ENCODE results near the gene LGALS12.

LGALS12 gene

DNA sequence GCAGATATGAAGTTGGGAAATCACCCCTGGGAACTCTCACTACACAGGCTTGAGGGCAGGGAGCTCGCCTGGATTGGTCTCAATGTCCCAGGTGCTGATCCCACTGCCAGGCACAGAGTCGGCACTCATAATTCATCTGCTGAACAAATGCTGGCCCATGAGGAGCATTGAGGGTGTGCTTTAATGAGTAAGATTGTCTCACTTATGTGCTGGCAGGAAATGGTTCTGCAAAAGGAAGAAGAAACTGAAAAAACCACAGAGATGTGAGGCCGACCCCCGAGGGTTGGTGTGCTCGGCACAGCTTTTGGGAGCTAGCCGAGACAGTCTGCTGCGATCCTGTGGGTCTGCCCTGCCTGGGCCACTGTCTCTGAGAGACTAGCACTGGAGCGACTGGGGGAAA is 47.9 kb downstream of the LGALS12 start:
- no peak for TF ChIP-seq ISL1 (CRISPR knock-in tag; IDR thresholded peaks at IDR 0.05)
- TF ChIP-seq ARNTL (CRISPR knock-in tag; IDR thresholded peaks at IDR 0.05; ENCODE audit: borderline replicate concordance, low read depth) = no peak
- no peak for TF ChIP-seq SNAI2 (CRISPR knock-in tag; IDR thresholded peaks at IDR 0.05)
- TF ChIP-seq, protein P1, sequence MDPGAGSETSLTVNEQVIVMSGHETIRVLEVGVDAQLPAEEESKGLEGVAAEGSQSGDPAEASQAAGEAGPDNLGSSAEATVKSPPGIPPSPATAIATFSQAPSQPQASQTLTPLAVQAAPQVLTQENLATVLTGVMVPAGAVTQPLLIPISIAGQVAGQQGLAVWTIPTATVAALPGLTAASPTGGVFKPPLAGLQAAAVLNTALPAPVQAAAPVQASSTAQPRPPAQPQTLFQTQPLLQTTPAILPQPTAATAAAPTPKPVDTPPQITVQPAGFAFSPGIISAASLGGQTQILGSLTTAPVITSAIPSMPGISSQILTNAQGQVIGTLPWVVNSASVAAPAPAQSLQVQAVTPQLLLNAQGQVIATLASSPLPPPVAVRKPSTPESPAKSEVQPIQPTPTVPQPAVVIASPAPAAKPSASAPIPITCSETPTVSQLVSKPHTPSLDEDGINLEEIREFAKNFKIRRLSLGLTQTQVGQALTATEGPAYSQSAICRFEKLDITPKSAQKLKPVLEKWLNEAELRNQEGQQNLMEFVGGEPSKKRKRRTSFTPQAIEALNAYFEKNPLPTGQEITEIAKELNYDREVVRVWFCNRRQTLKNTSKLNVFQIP (CRISPR knock-in tag; IDR thresholded peaks at IDR 0.05; ENCODE audit: borderline replicate concordance, low read depth) = no peak
- no peak for TF ChIP-seq TCF4 (CRISPR knock-in tag; IDR thresholded peaks at IDR 0.05; ENCODE audit: borderline replicate concordance)
- no peak for TF ChIP-seq GLIS3 (CRISPR knock-in tag; IDR thresholded peaks at IDR 0.05)
- TF ChIP-seq CSDC2 (CRISPR knock-in tag; IDR thresholded peaks at IDR 0.05) = no peak
- no peak for TF ChIP-seq PPARA (CRISPR knock-in tag; IDR thresholded peaks at IDR 0.05; ENCODE audit: borderline replicate concordance)
- TF ChIP-seq OSR1 (CRISPR knock-in tag; IDR thresholded peaks at IDR 0.05) = no peak
- TF ChIP-seq, protein P2, sequence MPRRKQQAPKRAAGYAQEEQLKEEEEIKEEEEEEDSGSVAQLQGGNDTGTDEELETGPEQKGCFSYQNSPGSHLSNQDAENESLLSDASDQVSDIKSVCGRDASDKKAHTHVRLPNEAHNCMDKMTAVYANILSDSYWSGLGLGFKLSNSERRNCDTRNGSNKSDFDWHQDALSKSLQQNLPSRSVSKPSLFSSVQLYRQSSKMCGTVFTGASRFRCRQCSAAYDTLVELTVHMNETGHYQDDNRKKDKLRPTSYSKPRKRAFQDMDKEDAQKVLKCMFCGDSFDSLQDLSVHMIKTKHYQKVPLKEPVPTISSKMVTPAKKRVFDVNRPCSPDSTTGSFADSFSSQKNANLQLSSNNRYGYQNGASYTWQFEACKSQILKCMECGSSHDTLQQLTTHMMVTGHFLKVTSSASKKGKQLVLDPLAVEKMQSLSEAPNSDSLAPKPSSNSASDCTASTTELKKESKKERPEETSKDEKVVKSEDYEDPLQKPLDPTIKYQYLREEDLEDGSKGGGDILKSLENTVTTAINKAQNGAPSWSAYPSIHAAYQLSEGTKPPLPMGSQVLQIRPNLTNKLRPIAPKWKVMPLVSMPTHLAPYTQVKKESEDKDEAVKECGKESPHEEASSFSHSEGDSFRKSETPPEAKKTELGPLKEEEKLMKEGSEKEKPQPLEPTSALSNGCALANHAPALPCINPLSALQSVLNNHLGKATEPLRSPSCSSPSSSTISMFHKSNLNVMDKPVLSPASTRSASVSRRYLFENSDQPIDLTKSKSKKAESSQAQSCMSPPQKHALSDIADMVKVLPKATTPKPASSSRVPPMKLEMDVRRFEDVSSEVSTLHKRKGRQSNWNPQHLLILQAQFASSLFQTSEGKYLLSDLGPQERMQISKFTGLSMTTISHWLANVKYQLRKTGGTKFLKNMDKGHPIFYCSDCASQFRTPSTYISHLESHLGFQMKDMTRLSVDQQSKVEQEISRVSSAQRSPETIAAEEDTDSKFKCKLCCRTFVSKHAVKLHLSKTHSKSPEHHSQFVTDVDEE (CRISPR knock-in tag; IDR thresholded peaks at IDR 0.05) = no peak
- TF ChIP-seq ESRRG (CRISPR knock-in tag; IDR thresholded peaks at IDR 0.05) = no peak
- TF ChIP-seq, protein P3, sequence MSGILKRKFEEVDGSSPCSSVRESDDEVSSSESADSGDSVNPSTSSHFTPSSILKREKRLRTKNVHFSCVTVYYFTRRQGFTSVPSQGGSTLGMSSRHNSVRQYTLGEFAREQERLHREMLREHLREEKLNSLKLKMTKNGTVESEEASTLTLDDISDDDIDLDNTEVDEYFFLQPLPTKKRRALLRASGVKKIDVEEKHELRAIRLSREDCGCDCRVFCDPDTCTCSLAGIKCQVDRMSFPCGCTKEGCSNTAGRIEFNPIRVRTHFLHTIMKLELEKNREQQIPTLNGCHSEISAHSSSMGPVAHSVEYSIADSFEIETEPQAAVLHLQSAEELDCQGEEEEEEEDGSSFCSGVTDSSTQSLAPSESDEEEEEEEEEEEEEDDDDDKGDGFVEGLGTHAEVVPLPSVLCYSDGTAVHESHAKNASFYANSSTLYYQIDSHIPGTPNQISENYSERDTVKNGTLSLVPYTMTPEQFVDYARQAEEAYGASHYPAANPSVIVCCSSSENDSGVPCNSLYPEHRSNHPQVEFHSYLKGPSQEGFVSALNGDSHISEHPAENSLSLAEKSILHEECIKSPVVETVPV (CRISPR knock-in tag; IDR thresholded peaks at IDR 0.05) = no peak
- TF ChIP-seq ZNF565 (CRISPR knock-in tag; conservative IDR thresholded peaks at IDR 0.05; ENCODE audit: low read depth) = no peak
- TF ChIP-seq ZFP3 (CRISPR knock-in tag; IDR thresholded peaks at IDR 0.05) = no peak
- TF ChIP-seq ZFP30 (CRISPR knock-in tag; IDR thresholded peaks at IDR 0.05) = no peak
- TF ChIP-seq ZNF70 (CRISPR knock-in tag; IDR thresholded peaks at IDR 0.05) = no peak
- TF ChIP-seq TOX (CRISPR knock-in tag; IDR thresholded peaks at IDR 0.05; ENCODE audit: borderline replicate concordance) = no peak
- TF ChIP-seq, protein P4, sequence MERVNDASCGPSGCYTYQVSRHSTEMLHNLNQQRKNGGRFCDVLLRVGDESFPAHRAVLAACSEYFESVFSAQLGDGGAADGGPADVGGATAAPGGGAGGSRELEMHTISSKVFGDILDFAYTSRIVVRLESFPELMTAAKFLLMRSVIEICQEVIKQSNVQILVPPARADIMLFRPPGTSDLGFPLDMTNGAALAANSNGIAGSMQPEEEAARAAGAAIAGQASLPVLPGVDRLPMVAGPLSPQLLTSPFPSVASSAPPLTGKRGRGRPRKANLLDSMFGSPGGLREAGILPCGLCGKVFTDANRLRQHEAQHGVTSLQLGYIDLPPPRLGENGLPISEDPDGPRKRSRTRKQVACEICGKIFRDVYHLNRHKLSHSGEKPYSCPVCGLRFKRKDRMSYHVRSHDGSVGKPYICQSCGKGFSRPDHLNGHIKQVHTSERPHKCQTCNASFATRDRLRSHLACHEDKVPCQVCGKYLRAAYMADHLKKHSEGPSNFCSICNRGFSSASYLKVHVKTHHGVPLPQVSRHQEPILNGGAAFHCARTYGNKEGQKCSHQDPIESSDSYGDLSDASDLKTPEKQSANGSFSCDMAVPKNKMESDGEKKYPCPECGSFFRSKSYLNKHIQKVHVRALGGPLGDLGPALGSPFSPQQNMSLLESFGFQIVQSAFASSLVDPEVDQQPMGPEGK (CRISPR knock-in tag; IDR thresholded peaks at IDR 0.05; ENCODE audit: borderline replicate concordance) = no peak
- no peak for TF ChIP-seq BACH2 (CRISPR knock-in tag; IDR thresholded peaks at IDR 0.05; ENCODE audit: borderline replicate concordance)
- ATAC-seq = no peak

DNA sequence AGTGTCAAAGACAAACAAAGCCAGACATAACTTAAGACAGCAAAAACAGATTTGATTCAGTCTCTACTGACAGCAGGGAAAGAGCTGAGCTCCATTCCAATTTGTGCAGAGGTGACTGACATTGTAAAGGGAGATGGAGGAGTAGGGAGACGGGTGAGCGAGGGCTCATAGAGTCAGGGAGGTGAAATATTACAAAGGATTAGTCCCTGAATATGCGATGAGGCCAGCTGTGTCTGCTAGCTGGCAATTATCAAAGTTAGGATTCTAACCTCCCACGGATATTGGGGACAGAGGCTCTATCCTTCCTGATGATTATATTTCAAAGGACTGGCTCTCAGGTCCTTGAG is 49.0 kb downstream of the LGALS12 start:
- no peak for ATAC-seq
- TF ChIP-seq SNAI2 (CRISPR knock-in tag; IDR thresholded peaks at IDR 0.05) (no peak), ZC3H10 (CRISPR knock-in tag; IDR thresholded peaks at IDR 0.05) (no peak)
- TF ChIP-seq, protein P4 (CRISPR knock-in tag; IDR thresholded peaks at IDR 0.05; ENCODE audit: borderline replicate concordance) = no peak

DNA sequence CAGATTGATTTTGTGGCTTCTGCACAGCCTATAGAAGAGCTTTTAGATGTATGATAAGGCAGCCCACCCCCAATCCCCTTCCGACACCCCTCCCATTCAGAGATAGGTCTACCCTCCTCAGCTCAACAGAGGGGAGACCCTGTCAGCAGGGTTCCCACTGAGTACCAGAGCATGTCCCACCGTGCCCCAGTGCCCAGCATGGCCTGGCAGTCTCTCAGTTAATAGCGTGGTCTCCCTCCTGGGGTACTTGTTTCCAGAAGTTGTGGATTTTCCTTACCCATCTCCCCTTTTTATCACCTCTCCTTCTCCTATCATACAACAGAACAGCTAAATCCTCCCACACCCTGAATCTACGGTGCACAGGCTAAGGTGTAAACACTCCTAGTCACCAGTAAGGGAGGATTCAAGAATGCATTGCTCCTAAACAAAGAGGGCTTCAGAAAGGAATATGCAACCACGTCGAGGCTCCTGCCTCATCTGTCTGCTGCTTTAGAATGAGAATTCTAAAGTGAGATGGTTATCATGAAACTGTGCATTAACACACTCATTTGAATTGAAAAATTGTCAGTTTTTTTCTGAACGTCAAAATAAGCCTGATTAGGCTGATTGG is 50.6 kb downstream of the LGALS12 start:
- ATAC-seq = no peak
- TF ChIP-seq ZNF8 (CRISPR knock-in tag; IDR thresholded peaks at IDR 0.05) (no peak), ZFP30 (CRISPR knock-in tag; IDR thresholded peaks at IDR 0.05) (no peak), SNAI2 (CRISPR knock-in tag; IDR thresholded peaks at IDR 0.05) (no peak)
- TF ChIP-seq, protein P2 (CRISPR knock-in tag; IDR thresholded peaks at IDR 0.05) = no peak

Measured in SK-N-SH treated with all-trans-retinoic acid at 6 μM for 48 hours (cell line).